Body of pancreas (tissue), 4 donors: ENCODE data around the gene WWC2. TPM values are rescaled to one million over a fixed set of nuclear protein-coding genes. Genes with fewer than 3 reads are reported as not detected.

Source experiments
- ATAC-seq: fragments of 150-250 bp; one replicate; pipeline ENCODE4 v1.9.1; 2016
- DNase-seq, 4 donors: peaks; one replicate each; pipeline ENCODE4 v3.0.0-alpha.2; 2019
- H3K27ac ChIP-seq, 4 donors: fragments of 200-600 bp; sonication (generic); 1 replicate in 3 of 4; 2 replicates in 1 of 4; pipeline versions ENCODE4 v1.5.1 to v1.6.1; 2016 to 2019; ENCODE audit warnings: mild to moderate bottlenecking in 1 of 4, mixed read lengths in 1 of 4, moderate library complexity in 1 of 4
- H3K27me3 ChIP-seq, 2 donors: fragments of 200-600 bp; sonication (generic); one replicate each; pipeline ENCODE4 v1.6.0; 2016; ENCODE audit warnings: mild to moderate bottlenecking in 1 of 2
- H3K36me3 ChIP-seq, 2 donors: fragments of 200-600 bp; sonication (generic); replicated peaks in 1 of 2; 2 replicates each; pipeline ENCODE4 v1.5.1; 2016; ENCODE audit warnings: low read depth in 2 of 2; ENCODE audit not compliant: insufficient read depth in 1 of 2
- H3K4me1 ChIP-seq: fragments of 200-600 bp; sonication (generic); one replicate; pipeline ENCODE4 v1.6.0; 2016
- H3K4me3 ChIP-seq, 2 donors: fragments of 200-600 bp; sonication (generic); 1 replicate in 1 of 2; 2 replicates in 1 of 2; pipeline ENCODE4 v1.5.1; 2016 to 2019
- H3K9me3 ChIP-seq, 3 donors: fragments of 200-600 bp; sonication (generic); 1 replicate in 2 of 3; 2 replicates in 1 of 3; pipeline ENCODE4 v1.5.1; 2016
- POLR2A ChIP-seq, 3 donors: fragments of 450-650 bp; IDR thresholded peaks; one replicate each; pipeline ENCODE4 v1.6.1; 2016; ENCODE audit warnings: antibody characterized with exemption in 3 of 3, mild to moderate bottlenecking in 2 of 3
- WGBS, 2 donors: methylation state at CpG; one replicate each; pipeline ENCODE4 v1.1.5; 2017; 5-methylcytosine and 5-hydroxymethylcytosine counted together
- intact Hi-C: fragments of 100-400 bp; cut with DNase I; formaldehyde crosslinking; loops from one replicate; pipeline ENCODE4 v1.15.1; 2023
- total RNA-seq, 2 donors: library from RNA; depleted of rRNA; stranded (reverse); fragments of >200 nt; gene quantifications; one replicate each; pipeline ENCODE4 v1.1.0, GENCODE V29; 2016
- TF ChIP-seq, protein P1 (sequence below), 7 experiments: fragments of 450-650 bp in 4 of 7; fragments of 200-600 bp in 3 of 7; sonication (generic) in 3 of 7; IDR thresholded peaks; one replicate each; pipeline ENCODE4 v1.5.1; 2016 to 2019; ENCODE audit warnings: antibody characterized with exemption in 7 of 7

The WWC2 gene
- total RNA-seq, 2 donors from 2014 or later: 24.4 to 30.3 TPM

DNA sequence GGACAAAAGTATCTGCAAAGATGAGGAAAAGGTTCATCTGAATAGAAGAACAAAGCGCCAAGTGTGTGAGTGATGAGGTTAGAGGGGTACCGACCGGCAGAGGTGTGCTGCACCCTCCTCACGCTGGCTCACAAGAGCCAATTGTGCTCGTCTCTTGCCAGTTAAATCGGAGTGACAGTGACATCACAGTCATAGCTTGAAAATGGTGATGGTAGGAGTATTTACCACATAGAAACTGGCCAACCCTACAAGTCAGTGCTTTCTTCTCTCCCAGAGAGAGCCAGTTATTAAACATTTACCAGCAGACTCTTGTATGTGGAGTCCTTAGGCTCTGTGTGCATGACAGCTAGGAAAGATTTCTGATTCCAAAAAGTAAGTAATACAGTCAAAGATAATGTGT, 188.6 kb downstream of the WWC2 start:
- H3K9me3 ChIP-seq: no peaks in the 10 kb centered on the region
- no peak overlapping the region for H3K27ac ChIP-seq
- ATAC-seq: no peak
- no peak for TF ChIP-seq POLR2A (IDR thresholded peaks at IDR 0.05)
- TF ChIP-seq, protein P1, sequence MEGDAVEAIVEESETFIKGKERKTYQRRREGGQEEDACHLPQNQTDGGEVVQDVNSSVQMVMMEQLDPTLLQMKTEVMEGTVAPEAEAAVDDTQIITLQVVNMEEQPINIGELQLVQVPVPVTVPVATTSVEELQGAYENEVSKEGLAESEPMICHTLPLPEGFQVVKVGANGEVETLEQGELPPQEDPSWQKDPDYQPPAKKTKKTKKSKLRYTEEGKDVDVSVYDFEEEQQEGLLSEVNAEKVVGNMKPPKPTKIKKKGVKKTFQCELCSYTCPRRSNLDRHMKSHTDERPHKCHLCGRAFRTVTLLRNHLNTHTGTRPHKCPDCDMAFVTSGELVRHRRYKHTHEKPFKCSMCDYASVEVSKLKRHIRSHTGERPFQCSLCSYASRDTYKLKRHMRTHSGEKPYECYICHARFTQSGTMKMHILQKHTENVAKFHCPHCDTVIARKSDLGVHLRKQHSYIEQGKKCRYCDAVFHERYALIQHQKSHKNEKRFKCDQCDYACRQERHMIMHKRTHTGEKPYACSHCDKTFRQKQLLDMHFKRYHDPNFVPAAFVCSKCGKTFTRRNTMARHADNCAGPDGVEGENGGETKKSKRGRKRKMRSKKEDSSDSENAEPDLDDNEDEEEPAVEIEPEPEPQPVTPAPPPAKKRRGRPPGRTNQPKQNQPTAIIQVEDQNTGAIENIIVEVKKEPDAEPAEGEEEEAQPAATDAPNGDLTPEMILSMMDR (IDR thresholded peaks at IDR 0.05): no peak
- DNase-seq: no peak
- peaks cover 0 to 14% of the 10 kb centered on the region in 2 donors for H3K36me3 ChIP-seq
- H3K4me1 ChIP-seq: no peaks in the 10 kb centered on the region
- intact Hi-C loops: no loop called here
- H3K27me3 ChIP-seq: no peaks in the 10 kb centered on the region
- 79 to 82% methylated on average over 6 of the region's 6 CpGs for WGBS, 2 donors
- H3K4me3 ChIP-seq: no peak overlapping the region

DNA sequence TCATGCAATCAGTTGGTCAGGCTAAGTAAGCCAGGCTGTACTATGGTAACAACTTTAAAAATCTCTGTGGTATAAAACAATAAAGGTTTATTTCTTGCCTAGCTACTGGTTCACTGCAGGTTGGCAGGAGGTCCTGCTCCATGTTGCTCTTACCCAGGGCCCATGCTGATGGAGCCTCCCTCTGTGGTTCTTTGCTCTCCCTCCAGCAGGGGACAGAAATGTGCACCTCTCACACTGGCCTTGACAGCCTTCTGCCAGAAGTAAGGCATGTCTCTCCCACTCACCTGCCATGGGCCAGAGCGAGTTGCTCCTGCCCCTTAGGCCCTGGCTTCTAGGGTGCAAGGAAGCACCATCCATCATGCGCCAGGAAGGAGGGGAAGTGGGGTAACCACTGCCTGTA, 189.9 kb downstream of the WWC2 start:
- DNase-seq: no peak
- TF ChIP-seq POLR2A (IDR thresholded peaks at IDR 0.05): no peak
- TF ChIP-seq, protein P1 (IDR thresholded peaks at IDR 0.05): no peak
- Histone ChIP-seq H3K4me3 (no peak overlapping the region), H3K4me1 (no peaks in the 10 kb centered on the region), H3K27ac (no peak overlapping the region), H3K9me3 (no peaks in the 10 kb centered on the region), H3K36me3 (peaks cover 0 to 14% of the 10 kb centered on the region in 2 donors), H3K27me3 (no peaks in the 10 kb centered on the region)
- no peak for ATAC-seq
- intact Hi-C loops: no loop called here
- 93 to 100% methylated on average over 2 of the region's 2 CpGs for WGBS, 2 donors

DNA sequence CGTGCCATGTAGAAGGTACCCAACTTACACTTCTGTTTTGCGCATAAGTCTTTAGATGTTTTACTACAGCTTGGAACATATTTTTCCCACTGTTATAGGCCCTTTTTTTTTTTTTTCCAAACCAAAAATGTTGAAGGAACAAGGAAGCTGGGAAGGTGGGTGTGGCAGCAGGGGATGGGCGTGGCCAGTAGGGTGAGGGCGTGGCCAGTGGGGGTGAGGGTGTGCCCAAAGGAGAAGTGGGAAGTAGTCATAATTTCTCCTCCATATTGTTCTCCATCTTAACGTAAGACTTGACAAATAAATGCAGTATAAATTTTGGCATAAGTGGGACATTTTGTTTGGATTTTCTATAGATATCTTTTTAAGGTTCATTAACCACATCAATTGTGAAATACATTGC, 190.6 kb downstream of the WWC2 start:
- peaks cover 0 to 12% of the 10 kb centered on the region in 2 donors for H3K36me3 ChIP-seq
- no peak for ATAC-seq
- H3K27ac ChIP-seq: no peak overlapping the region

DNA sequence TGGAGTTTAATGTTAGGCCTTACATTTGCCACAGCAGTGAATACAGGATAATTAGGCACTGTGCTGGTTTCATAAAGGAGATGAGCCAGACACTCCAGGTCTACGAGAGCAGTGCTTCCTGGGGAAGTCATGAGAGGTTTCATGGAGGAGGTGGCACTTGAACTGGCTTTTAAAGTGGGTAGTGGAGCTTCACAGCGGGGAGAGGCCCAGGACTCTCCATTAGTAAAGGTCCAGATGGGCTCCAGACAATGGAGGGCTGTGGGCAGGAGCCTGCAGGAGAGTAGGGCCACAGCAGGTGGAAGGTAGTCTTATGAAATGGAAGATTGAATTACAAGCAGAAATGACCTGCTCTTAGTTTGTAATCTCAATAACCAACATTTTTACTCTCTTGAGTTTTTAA, 192.0 kb downstream of the WWC2 start:
- Histone ChIP-seq H3K36me3 (peaks cover 0 to 7% of the 10 kb centered on the region in 2 donors), H3K4me1 (no peaks in the 10 kb centered on the region), H3K27me3 (no peaks in the 10 kb centered on the region), H3K27ac (no peak overlapping the region), H3K4me3 (no peak overlapping the region), H3K9me3 (no peaks in the 10 kb centered on the region)
- intact Hi-C loops: no loop called here
- DNase-seq: no peak
- TF ChIP-seq, protein P1 (IDR thresholded peaks at IDR 0.05): no peak
- TF ChIP-seq POLR2A (IDR thresholded peaks at IDR 0.05): no peak
- 91 to 100% methylated on average over 2 of the region's 2 CpGs for WGBS, 2 donors
- ATAC-seq: no peak

More for the DNA sequence above, 190.6 kb downstream of the WWC2 start:
- Histone ChIP-seq H3K9me3 (no peaks in the 10 kb centered on the region), H3K4me3 (no peak overlapping the region), H3K4me1 (no peaks in the 10 kb centered on the region), H3K27me3 (no peaks in the 10 kb centered on the region)
- no peak for TF ChIP-seq POLR2A (IDR thresholded peaks at IDR 0.05)
- TF ChIP-seq, protein P1 (IDR thresholded peaks at IDR 0.05): no peak
- DNase-seq: no peak
- 91% methylated on average over 5 of the region's 5 CpGs for WGBS, 2 donors
- intact Hi-C loops: no loop called here

DNA sequence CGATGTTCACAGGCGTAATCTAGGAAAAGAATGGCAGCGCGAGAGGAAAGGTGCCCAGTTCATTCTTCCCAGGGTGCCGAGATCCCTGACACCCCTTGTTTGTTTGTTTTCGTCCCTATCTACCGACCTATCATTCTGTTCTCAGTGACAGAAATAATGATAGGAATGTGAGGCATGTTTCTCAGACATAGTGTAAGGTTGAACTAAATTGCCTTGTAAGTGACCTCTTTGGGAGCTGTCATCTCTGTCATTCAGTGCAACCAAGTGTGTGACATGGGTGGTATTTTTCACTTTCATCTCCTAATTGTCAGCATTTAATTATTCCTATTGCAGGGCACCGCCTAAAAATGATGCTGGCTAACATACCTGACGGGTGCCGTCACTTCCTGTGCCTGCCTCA, 196.7 kb downstream of the WWC2 start:
- intact Hi-C loops: no loop called here
- H3K36me3 ChIP-seq: peaks cover 0 to 2% of the 10 kb centered on the region in 2 donors
- H3K4me1 ChIP-seq: no peaks in the 10 kb centered on the region
- DNase-seq: no peak
- H3K27me3 ChIP-seq: no peaks in the 10 kb centered on the region
- 81% methylated on average over 10 of the region's 10 CpGs for WGBS, 2 donors
- no peaks in the 10 kb centered on the region for H3K9me3 ChIP-seq
- no peak for ATAC-seq
- H3K27ac ChIP-seq: no peak overlapping the region
- TF ChIP-seq, protein P1 (IDR thresholded peaks at IDR 0.05): no peak
- TF ChIP-seq POLR2A (IDR thresholded peaks at IDR 0.05): no peak
- no peak overlapping the region for H3K4me3 ChIP-seq
